Liver (tissue), 9 donors: Measurements from ENCODE around the gene OR4F17. TPM values are rescaled to one million over a fixed set of nuclear protein-coding genes. Genes with fewer than 3 reads are reported as not detected.
"Not testable (repeated sequence)": the region's sequence is repeated elsewhere in the genome, so short reads cannot be mapped to it uniquely, and the experiment has no call there.

Source experiments
- DNase-seq: peaks from one replicate; pipeline ENCODE4 v3.0.0-alpha.2; 2017; ENCODE audit warnings: low spot score
- H3K27ac ChIP-seq, 2 donors: one replicate each; pipeline ENCODE4 v1.7.0; 2013; ENCODE audit warnings: inconsistent platforms in 2 of 2, low read length in 2 of 2, control low read depth in 1 of 2, low read depth in 1 of 2, mild to moderate bottlenecking in 1 of 2
- H3K27me3 ChIP-seq, 4 donors: one replicate each; pipeline versions ENCODE4 v1.6.1 to v1.7.0; 2013; ENCODE audit warnings: low read length in 3 of 4, inconsistent platforms in 1 of 4, mild to moderate bottlenecking in 1 of 4, moderate library complexity in 1 of 4; ENCODE audit not compliant: control insufficient read depth in 4 of 4, insufficient read depth in 4 of 4
- H3K36me3 ChIP-seq, 4 donors: one replicate each; pipeline versions ENCODE4 v1.6.1 to v1.7.0; 2013; ENCODE audit warnings: low read length in 3 of 4, mild to moderate bottlenecking in 3 of 4, low read depth in 1 of 4, moderate library complexity in 1 of 4; ENCODE audit not compliant: control insufficient read depth in 4 of 4, insufficient read depth in 3 of 4
- H3K4me1 ChIP-seq, 4 donors: one replicate each; pipeline versions ENCODE4 v1.6.1 to v1.7.0; 2013; ENCODE audit warnings: low read length in 3 of 4, mild to moderate bottlenecking in 3 of 4, moderate library complexity in 1 of 4; ENCODE audit not compliant: control insufficient read depth in 4 of 4, insufficient read depth in 4 of 4
- H3K4me3 ChIP-seq, 3 donors: one replicate each; pipeline versions ENCODE4 v1.6.1 to v1.7.0; 2013; ENCODE audit warnings: low read length in 3 of 3, control low read depth in 1 of 3, low read depth in 1 of 3, mild to moderate bottlenecking in 1 of 3
- H3K9ac ChIP-seq, 2 donors: one replicate each; pipeline ENCODE4 v1.7.0; 2013; ENCODE audit warnings: low read length in 2 of 2, mild to moderate bottlenecking in 2 of 2, moderate library complexity in 2 of 2, control low read depth in 1 of 2, low read depth in 1 of 2
- H3K9me3 ChIP-seq, 4 donors: one replicate each; pipeline versions ENCODE4 v1.6.1 to v1.7.0; 2013; ENCODE audit warnings: low read length in 3 of 4; ENCODE audit not compliant: control insufficient read depth in 4 of 4
- WGBS: extraction: QIAGEN DNeasy Blood & Tissue Kit; methylation state at CpG from one replicate; pipeline ENCODE4 v1.1.7; 2013; 5-methylcytosine and 5-hydroxymethylcytosine counted together
- polyA plus RNA-seq, 2 donors: library from polyadenylated mRNA; stranded (reverse) in 1 of 2; unstranded in 1 of 2; fragments of 200-250 nt in 1 of 2; fragments of >200 nt in 1 of 2; fragmentation: Nextera tagmentation in 1 of 2; extraction: Ambion mirVana in 1 of 2; gene quantifications; one replicate each; pipeline versions ENCODE4 v1.2.1 to v1.2.3, GENCODE V29; 2013 to 2015
- total RNA-seq, 2 donors: library from RNA; depleted of rRNA; stranded (reverse); fragments of >200 nt; gene quantifications; one replicate each; pipeline ENCODE4 v1.2.3, GENCODE V29; 2014
- donor health status: healthy.
- donor health status: healthy.
- donor health status: healthy.
- donor health status: healthy.
- donor health status: healthy.

Gene OR4F17
- total RNA-seq (not detected), polyA plus RNA-seq (not detected)

- H3K36me3 ChIP-seq, H3K9me3 ChIP-seq, DNase-seq, H3K27ac ChIP-seq, H3K27me3 ChIP-seq, H3K4me1 ChIP-seq, H3K9ac ChIP-seq, H3K4me3 ChIP-seq: not testable (repeated sequence)
Measured at GRCh38 chr19:106804-107203, at the start of gene OR4F17. Gene OR4F17, plus strand, starts transcription at chr19:107104. Its CDS starts 3,575 bp downstream, at chr19:110679.

GRCh38 chr19:70793-71192 is 36.1 kb upstream of the OR4F17 start:
- not testable (repeated sequence) for H3K27ac ChIP-seq, DNase-seq
- WGBS: 0% methylated on average over 17 of the region's 54 CpGs

GRCh38 chr19:82864-83263 is 24.0 kb upstream of the OR4F17 start:
- H3K36me3 ChIP-seq, H3K4me1 ChIP-seq, DNase-seq, H3K9me3 ChIP-seq, H3K9ac ChIP-seq, H3K4me3 ChIP-seq, H3K27me3 ChIP-seq, H3K27ac ChIP-seq: not testable (repeated sequence)

More at GRCh38 chr19:70793-71192, 36.1 kb upstream of the OR4F17 start:
- H3K4me3 ChIP-seq, H3K9me3 ChIP-seq, H3K27me3 ChIP-seq, H3K9ac ChIP-seq, H3K36me3 ChIP-seq, H3K4me1 ChIP-seq: not testable (repeated sequence)

- not testable (repeated sequence) for H3K9ac ChIP-seq, H3K27me3 ChIP-seq, H3K27ac ChIP-seq, H3K9me3 ChIP-seq, DNase-seq, H3K36me3 ChIP-seq, H3K4me1 ChIP-seq, H3K4me3 ChIP-seq
- no CpG with 5 or more reads among the region's 1 CpG for WGBS
Measured at GRCh38 chr19:83626-84025, 23.3 kb upstream of the OR4F17 start.

- H3K4me3 ChIP-seq, H3K27ac ChIP-seq, H3K27me3 ChIP-seq, H3K4me1 ChIP-seq, H3K36me3 ChIP-seq, H3K9me3 ChIP-seq, H3K9ac ChIP-seq, DNase-seq: not testable (repeated sequence)
- 61% methylated on average over 4 of the region's 4 CpGs for WGBS
Measured at GRCh38 chr19:90678-91077, 16.2 kb upstream of the OR4F17 start.

- DNase-seq, H3K4me3 ChIP-seq, H3K9me3 ChIP-seq, H3K4me1 ChIP-seq, H3K9ac ChIP-seq, H3K27ac ChIP-seq, H3K36me3 ChIP-seq, H3K27me3 ChIP-seq: not testable (repeated sequence)
- WGBS: no CpG with 5 or more reads among the region's 1 CpG
Measured at GRCh38 chr19:94794-95193, 12.1 kb upstream of the OR4F17 start.

GRCh38 chr19:97647-98046 is 9.3 kb upstream of the OR4F17 start:
- H3K36me3 ChIP-seq, H3K27me3 ChIP-seq, H3K27ac ChIP-seq, H3K4me3 ChIP-seq, DNase-seq, H3K4me1 ChIP-seq, H3K9ac ChIP-seq, H3K9me3 ChIP-seq: not testable (repeated sequence)
- no CpG with 5 or more reads among the region's 3 CpGs for WGBS

GRCh38 chr19:120443-121140 is 13.7 kb downstream of the OR4F17 start:
- not testable (repeated sequence) for H3K9ac ChIP-seq, DNase-seq, H3K4me3 ChIP-seq, H3K27me3 ChIP-seq, H3K4me1 ChIP-seq, H3K36me3 ChIP-seq, H3K9me3 ChIP-seq, H3K27ac ChIP-seq
- 95% methylated on average over 3 of the region's 5 CpGs for WGBS
